Heart left ventricle (tissue), 16 donors: Measurements from ENCODE around the gene KIF26B. TPM values are rescaled to one million over a fixed set of nuclear protein-coding genes. Genes with fewer than 3 reads are reported as not detected.

Source experiments
- ATAC-seq, 4 donors: fragments of 200-7000 bp; cut with Tn5 transposase; one replicate each; pipeline ENCODE4 v1.9.1; 2020 to 2022; ENCODE audit warnings: moderate library complexity in 4 of 4, mild to moderate bottlenecking in 3 of 4, moderate number of reproducible peaks in 1 of 4
- DNase-seq, 5 donors: peaks; one replicate each; pipeline ENCODE4 v3.0.0-alpha.2; 2020
- H3K27ac ChIP-seq, 12 donors: fragments of 200-600 bp; sonication (generic) in 4 of 12; one replicate each; pipeline versions ENCODE4 v1.5.0 to v1.8.0; 2016 to 2022; ENCODE audit warnings: mild to moderate bottlenecking in 2 of 12
- H3K27me3 ChIP-seq, 9 donors: fragments of 200-600 bp; sonication (generic) in 2 of 9; one replicate each; pipeline versions ENCODE4 v1.5.1 to v1.8.0; 2016 to 2022; ENCODE audit warnings: mild to moderate bottlenecking in 3 of 9
- H3K36me3 ChIP-seq, 9 donors: fragments of 200-600 bp; sonication (generic) in 2 of 9; one replicate each; pipeline versions ENCODE4 v1.5.0 to v1.8.0; 2018 to 2022; ENCODE audit warnings: mild to moderate bottlenecking in 2 of 9
- H3K4me1 ChIP-seq, 12 donors: fragments of 200-600 bp; sonication (generic) in 4 of 12; one replicate each; pipeline versions ENCODE4 v1.5.0 to v1.8.0; 2016 to 2022; ENCODE audit warnings: mild to moderate bottlenecking in 3 of 12
- H3K4me3 ChIP-seq, 12 donors: fragments of 200-600 bp; sonication (generic) in 4 of 12; one replicate each; pipeline versions ENCODE4 v1.5.0 to v1.8.0; 2017 to 2022; ENCODE audit warnings: mild to moderate bottlenecking in 9 of 12, moderate library complexity in 4 of 12
- H3K9me3 ChIP-seq, 12 donors: fragments of 200-600 bp; sonication (generic) in 4 of 12; one replicate each; pipeline versions ENCODE4 v1.5.0 to v1.8.0; 2016 to 2022; ENCODE audit warnings: mild to moderate bottlenecking in 1 of 12
- POLR2A ChIP-seq, 2 donors: fragments of 450-650 bp; IDR thresholded peaks; one replicate each; pipeline ENCODE4 v1.6.1; 2017; ENCODE audit warnings: antibody characterized with exemption in 2 of 2, mild to moderate bottlenecking in 2 of 2, moderate library complexity in 2 of 2
- WGBS, 4 donors: extraction: QIAGEN DNeasy Blood & Tissue Kit in 2 of 4; methylation state at CpG; one replicate each; pipeline versions ENCODE4 v1.1.5 to v1.1.7; 2013 to 2018; 5-methylcytosine and 5-hydroxymethylcytosine counted together
- intact Hi-C, 10 donors: fragments of 100-400 bp; cut with DNase I; formaldehyde crosslinking; loops; one replicate each; pipeline versions ENCODE4 v1.11.1 to v1.14.2; 2022
- polyA plus RNA-seq, 2 donors: library from polyadenylated mRNA; stranded (reverse); fragments of 200-250 nt; gene quantifications; one replicate each; pipeline ENCODE4 v1.2.3, GENCODE V29; 2013
- total RNA-seq, 9 donors: library from RNA; depleted of rRNA in 2 of 9; stranded (reverse); fragments of >200 nt in 2 of 9; fragmentation: NEBNext Ultra II Directional in 3 of 9; extraction: Animal tissue kit (Norgen Biotek cat#: 25700) in 3 of 9; gene quantifications; one replicate each; pipeline versions ENCODE4 v1.1.0 to v1.2.4, GENCODE V29; 2016 to 2023
- TF ChIP-seq, protein P1 (sequence below), 12 donors: fragments of 200-600 bp; sonication (generic) in 4 of 12; IDR thresholded peaks; one replicate each; pipeline versions ENCODE4 v1.5.0 to v1.8.0; 2018 to 2022; ENCODE audit warnings: antibody characterized with exemption in 12 of 12, mild to moderate bottlenecking in 5 of 12
- donor health status: ischemic (EF 13 %, LVEDD 7.1; RV severe dilation, severe dysfunction).
- donor health status: healthy with polysubstance abuse.
- donor health status: DM: no; HTN: yes; CAD: no.
- donor health status: DM: no; HTN: no; CAD: no.
- donor health status: ischemic (EF 25% LVEDD 6.9; RV normal size, moderate dysfunction).
- donor health status: ischemic (EF 25% LVEDD 5.7; RV mildly dilated, moderate dysfunction).
- donor health status: healthy.
- donor health status: DM: yes; HTN: yes; CAD: no.
- donor health status: ischemic (EF 35%, LVEDD 5.7; RV mildly dilated, moderate dysfunction).
- donor health status: nonischemic (EF 11% LVEDD 7.7; RV severe dilation, severe dysfunction).
- donor health status: DM: yes; HTN: yes; CAD: no.
- donor health status: PGD.
- donor health status: ischemic (EF 29% LVEDD 5.4; RV normal size, mild dysfunction).
- donor health status: nonischemic (EF 23%, LVEDD 6.1; RV moderate dilation, normal function).

KIF26B gene
- total and polyA plus RNA-seq, 11 donors, result 1.2 to 7.0 (median 2.3) TPM

DNA sequence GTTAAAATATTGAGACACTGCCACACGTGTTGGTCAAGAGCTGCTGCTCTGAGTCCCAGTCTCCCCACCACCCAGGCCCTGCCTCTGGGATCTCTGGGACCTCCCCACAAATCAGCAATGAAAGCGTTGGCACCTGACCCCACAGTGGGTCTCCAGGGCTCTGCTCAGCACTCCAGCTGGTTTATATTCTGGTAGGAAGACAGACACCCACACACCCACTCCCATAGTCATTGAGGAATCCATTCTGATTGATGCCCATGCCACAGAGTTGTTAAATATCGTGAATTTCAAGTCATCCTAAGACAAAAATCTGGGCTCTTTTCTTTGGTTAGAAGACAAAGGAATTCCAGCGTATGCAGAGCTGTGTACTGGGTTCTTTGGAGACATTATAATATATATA is 91.6 kb downstream of the KIF26B start:
- Histone ChIP-seq H3K27ac (no peak overlapping the region), H3K27me3 (peaks cover 0 to 51% (median 0%) of the 10 kb centered on the region in 9 donors), H3K4me1 (no peaks in the 10 kb centered on the region), H3K4me3 (no peak overlapping the region), H3K36me3 (no peaks in the 10 kb centered on the region), H3K9me3 (no peaks in the 10 kb centered on the region)
- ATAC-seq, result no peak
- 63 to 78% (median 71%) methylated on average over 4 of the region's 4 CpGs for WGBS, 4 donors
- intact Hi-C loops, result no loop called here
- DNase-seq, result no peak
- TF ChIP-seq, protein P1, sequence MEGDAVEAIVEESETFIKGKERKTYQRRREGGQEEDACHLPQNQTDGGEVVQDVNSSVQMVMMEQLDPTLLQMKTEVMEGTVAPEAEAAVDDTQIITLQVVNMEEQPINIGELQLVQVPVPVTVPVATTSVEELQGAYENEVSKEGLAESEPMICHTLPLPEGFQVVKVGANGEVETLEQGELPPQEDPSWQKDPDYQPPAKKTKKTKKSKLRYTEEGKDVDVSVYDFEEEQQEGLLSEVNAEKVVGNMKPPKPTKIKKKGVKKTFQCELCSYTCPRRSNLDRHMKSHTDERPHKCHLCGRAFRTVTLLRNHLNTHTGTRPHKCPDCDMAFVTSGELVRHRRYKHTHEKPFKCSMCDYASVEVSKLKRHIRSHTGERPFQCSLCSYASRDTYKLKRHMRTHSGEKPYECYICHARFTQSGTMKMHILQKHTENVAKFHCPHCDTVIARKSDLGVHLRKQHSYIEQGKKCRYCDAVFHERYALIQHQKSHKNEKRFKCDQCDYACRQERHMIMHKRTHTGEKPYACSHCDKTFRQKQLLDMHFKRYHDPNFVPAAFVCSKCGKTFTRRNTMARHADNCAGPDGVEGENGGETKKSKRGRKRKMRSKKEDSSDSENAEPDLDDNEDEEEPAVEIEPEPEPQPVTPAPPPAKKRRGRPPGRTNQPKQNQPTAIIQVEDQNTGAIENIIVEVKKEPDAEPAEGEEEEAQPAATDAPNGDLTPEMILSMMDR (IDR thresholded peaks at IDR 0.05), result no peak
- TF ChIP-seq POLR2A (IDR thresholded peaks at IDR 0.05), result no peak

DNA sequence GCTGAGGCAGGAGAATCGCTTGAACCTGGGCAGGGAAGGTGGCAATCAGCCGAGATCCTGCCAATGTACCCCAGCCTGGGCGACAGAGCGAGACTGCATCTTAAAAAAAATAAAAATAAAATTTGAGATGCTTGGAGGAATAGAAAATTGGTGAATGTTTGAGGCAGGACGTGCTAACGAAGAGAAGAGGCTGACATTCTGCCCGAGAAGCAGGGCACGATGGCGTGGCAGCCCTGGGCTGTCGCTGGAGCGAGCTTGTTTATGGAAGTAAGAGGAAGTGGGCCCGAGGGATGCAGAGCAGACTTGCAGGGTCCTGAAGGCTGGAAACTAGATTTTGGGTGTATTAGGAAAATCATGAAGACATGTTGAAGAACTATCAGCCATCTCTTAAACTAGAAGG is 92.6 kb downstream of the KIF26B start:
- no peak for TF ChIP-seq POLR2A (IDR thresholded peaks at IDR 0.05)
- TF ChIP-seq, protein P1 (IDR thresholded peaks at IDR 0.05), result no peak
- H3K27ac ChIP-seq, result no peak overlapping the region
- intact Hi-C loops, result no loop called here
- H3K27me3 ChIP-seq, result peaks cover 0 to 53% (median 0%) of the 10 kb centered on the region in 9 donors
- WGBS, 4 donors, result 92 to 96% (median 94%) methylated on average over 12 of the region's 12 CpGs
- no peaks in the 10 kb centered on the region for H3K4me1 ChIP-seq
- peaks cover 0 to 9% (median under 1%) of the 10 kb centered on the region in 12 donors for H3K9me3 ChIP-seq
- H3K36me3 ChIP-seq, result no peaks in the 10 kb centered on the region
- H3K4me3 ChIP-seq, result no peak overlapping the region
- ATAC-seq (no peak), DNase-seq (no peak)

DNA sequence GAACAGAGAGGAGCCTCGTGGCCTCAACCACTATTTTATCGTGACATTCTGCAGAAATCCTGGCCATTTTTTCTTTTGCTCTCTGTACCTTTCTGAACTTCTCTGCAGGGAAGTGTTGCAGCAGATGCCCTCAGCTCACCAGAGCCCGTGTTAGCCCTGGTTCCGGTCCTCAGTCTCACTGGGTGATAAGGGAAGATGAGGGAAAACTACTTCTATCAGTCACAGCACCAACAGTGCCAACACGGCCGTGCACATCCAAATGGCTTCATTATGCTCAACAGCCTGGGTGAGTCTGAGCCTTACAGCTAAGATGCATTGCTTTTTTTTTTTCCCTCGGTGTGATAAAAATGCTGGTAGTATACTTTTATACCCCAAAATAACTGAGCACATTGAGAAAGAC is 93.0 kb downstream of the KIF26B start:
- Histone ChIP-seq H3K4me1 (no peaks in the 10 kb centered on the region), H3K27ac (no peak overlapping the region), H3K27me3 (peaks cover 0 to 58% (median 0%) of the 10 kb centered on the region in 9 donors), H3K9me3 (peaks cover 0 to 13% (median 3%) of the 10 kb centered on the region in 12 donors), H3K36me3 (no peaks in the 10 kb centered on the region), H3K4me3 (no peak overlapping the region)
- ATAC-seq, result no peak
- no peak for TF ChIP-seq POLR2A (IDR thresholded peaks at IDR 0.05)
- TF ChIP-seq, protein P1 (IDR thresholded peaks at IDR 0.05), result no peak
- intact Hi-C loops, result no loop called here
- DNase-seq, result no peak
- 66 to 72% (median 71%) methylated on average over 7 of the region's 7 CpGs for WGBS, 4 donors

DNA sequence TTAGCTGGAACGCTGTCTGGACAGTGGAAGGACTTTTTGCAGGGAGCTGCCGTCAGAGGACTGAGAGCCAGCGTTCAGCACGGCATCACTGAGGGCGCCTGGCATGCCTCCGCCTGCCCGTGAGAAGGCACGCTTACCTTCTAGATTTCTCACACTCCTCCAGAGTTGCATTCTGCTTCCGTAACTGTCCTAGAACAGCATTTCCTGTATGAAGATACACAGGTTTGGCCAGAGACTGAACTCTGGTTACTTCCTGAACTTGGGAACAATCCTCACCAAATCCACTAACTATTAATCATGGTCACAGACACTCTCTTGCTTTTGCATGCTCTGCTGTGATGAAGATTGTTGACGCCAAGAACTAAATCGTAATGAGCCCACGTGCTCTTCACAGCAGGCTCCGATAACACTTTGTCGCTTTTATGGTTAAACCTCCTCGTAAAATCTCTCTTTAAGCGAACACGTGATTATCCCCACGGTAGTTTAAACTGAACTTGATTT is 93.5 kb downstream of the KIF26B start:
- 79 to 82% (median 80%) methylated on average over 17 to 18 of the region's 18 CpGs for WGBS, 4 donors
- Histone ChIP-seq H3K4me3 (no peak overlapping the region), H3K27ac (no peak overlapping the region), H3K27me3 (peaks cover 0 to 58% (median 0%) of the 10 kb centered on the region in 9 donors), H3K4me1 (no peaks in the 10 kb centered on the region), H3K9me3 (peaks cover 0 to 18% (median 3%) of the 10 kb centered on the region in 12 donors), H3K36me3 (no peaks in the 10 kb centered on the region)
- ATAC-seq (no peak), DNase-seq (no peak)
- intact Hi-C loops, result no loop called here
- TF ChIP-seq, protein P1 (IDR thresholded peaks at IDR 0.05), result no peak
- no peak for TF ChIP-seq POLR2A (IDR thresholded peaks at IDR 0.05)
